Tibial artery (tissue), 4 donors: Measurements from ENCODE around the gene UBE2B.
"Not testable (repeated sequence)": the region's sequence is repeated elsewhere in the genome, so short reads cannot be mapped to it uniquely, and the experiment has no call there.

Source experiments
- DNase-seq, 2 donors: peaks; one replicate each; pipeline ENCODE4 v3.0.0-alpha.2; 2019
- H3K27ac ChIP-seq, 2 donors: fragments of 200-600 bp; sonication (generic) in 1 of 2; 1 replicate in 1 of 2; 2 replicates in 1 of 2; pipeline ENCODE4 v1.5.1; 2018 to 2019; ENCODE audit warnings: mild to moderate bottlenecking in 1 of 2
- H3K27me3 ChIP-seq, 2 donors: fragments of 200-600 bp; sonication (generic) in 1 of 2; one replicate each; pipeline versions ENCODE4 v1.5.1 to v1.6.0; 2016 to 2019
- H3K36me3 ChIP-seq, 3 donors: fragments of 200-600 bp; sonication (generic) in 2 of 3; one replicate each; pipeline ENCODE4 v1.5.1; 2016 to 2019; ENCODE audit warnings: mild to moderate bottlenecking in 2 of 3
- H3K4me1 ChIP-seq, 4 donors: fragments of 200-600 bp; sonication (generic) in 2 of 4; 1 replicate in 3 of 4; 2 replicates in 1 of 4; pipeline ENCODE4 v1.5.1; 2016 to 2019
- H3K4me3 ChIP-seq, 2 donors: fragments of 200-600 bp; sonication (generic) in 1 of 2; 1 replicate in 1 of 2; 2 replicates in 1 of 2; pipeline ENCODE4 v1.5.1; 2018 to 2019; ENCODE audit warnings: mild to moderate bottlenecking in 2 of 2
- H3K9me3 ChIP-seq, 3 donors: fragments of 200-600 bp; sonication (generic) in 1 of 3; one replicate each; pipeline ENCODE4 v1.5.1; 2016 to 2019
- intact Hi-C: fragments of 100-400 bp; cut with DNase I; formaldehyde crosslinking; loops from one replicate; pipeline ENCODE4 v1.15.0; 2023; ENCODE audit warnings: low total_unique reads
- TF ChIP-seq, protein P1 (sequence below), 2 experiments: fragments of 200-600 bp in 1 of 2; fragments of 450-650 bp in 1 of 2; IDR thresholded peaks; one replicate each; pipeline ENCODE4 v1.5.1; 2017 to 2019; ENCODE audit warnings: antibody characterized with exemption in 2 of 2, mild to moderate bottlenecking in 1 of 2, moderate library complexity in 1 of 2

Gene UBE2B

DNA sequence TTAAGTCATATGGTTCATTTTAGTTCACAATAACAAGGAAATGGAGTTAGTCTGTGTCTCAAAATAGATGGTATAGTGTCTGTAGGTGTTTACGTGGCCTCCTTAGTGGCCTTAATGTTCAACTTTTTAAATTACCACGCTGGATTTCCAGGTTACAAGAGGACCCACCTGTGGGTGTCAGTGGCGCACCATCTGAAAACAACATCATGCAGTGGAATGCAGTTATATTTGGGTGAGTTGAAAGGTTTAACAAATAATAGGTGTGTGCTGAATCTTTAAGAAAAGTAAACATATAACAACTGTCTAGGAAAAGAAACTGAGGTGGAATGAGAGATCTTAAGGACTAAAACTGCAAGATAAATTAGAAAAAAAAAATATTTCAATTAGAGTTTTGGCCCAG is 2.9 kb downstream of the UBE2B start:
- H3K4me1 ChIP-seq: peaks cover 0 to 52% (median 17%) of the 10 kb centered on the region in 4 donors
- H3K9me3 ChIP-seq: no peaks in the 10 kb centered on the region
- intact Hi-C loops: no loop called here
- no peak overlapping the region for H3K4me3 ChIP-seq
- H3K36me3 ChIP-seq: peaks cover 4 to 18% (median 15%) of the 10 kb centered on the region in 3 donors
- no peaks in the 10 kb centered on the region for H3K27me3 ChIP-seq
- H3K27ac ChIP-seq: no peak overlapping the region
- TF ChIP-seq, protein P1, sequence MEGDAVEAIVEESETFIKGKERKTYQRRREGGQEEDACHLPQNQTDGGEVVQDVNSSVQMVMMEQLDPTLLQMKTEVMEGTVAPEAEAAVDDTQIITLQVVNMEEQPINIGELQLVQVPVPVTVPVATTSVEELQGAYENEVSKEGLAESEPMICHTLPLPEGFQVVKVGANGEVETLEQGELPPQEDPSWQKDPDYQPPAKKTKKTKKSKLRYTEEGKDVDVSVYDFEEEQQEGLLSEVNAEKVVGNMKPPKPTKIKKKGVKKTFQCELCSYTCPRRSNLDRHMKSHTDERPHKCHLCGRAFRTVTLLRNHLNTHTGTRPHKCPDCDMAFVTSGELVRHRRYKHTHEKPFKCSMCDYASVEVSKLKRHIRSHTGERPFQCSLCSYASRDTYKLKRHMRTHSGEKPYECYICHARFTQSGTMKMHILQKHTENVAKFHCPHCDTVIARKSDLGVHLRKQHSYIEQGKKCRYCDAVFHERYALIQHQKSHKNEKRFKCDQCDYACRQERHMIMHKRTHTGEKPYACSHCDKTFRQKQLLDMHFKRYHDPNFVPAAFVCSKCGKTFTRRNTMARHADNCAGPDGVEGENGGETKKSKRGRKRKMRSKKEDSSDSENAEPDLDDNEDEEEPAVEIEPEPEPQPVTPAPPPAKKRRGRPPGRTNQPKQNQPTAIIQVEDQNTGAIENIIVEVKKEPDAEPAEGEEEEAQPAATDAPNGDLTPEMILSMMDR (IDR thresholded peaks at IDR 0.05): no peak
- DNase-seq: no peak

DNA sequence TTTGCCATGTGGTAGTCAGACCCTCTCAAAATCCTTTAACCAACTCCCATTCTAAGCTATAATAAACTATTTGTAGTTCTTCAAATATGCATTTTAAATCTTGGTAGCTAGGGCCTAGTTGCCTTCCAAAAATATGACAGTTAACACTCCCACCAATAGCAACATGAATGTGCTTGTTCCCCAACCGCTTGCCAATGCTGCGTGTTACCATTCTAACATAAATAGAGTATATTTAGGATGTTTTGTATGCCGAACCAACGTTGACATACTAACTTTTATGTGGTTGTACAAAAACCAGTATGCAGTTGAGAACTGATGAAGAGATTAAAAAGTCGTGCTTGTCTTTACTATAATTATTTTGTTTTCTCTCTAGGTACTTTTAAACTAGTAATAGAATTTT is 9.0 kb downstream of the UBE2B start:
- no peak for DNase-seq
- Histone ChIP-seq H3K9me3 (no peaks in the 10 kb centered on the region), H3K4me3 (no peak overlapping the region), H3K27me3 (no peaks in the 10 kb centered on the region), H3K27ac (no peak overlapping the region), H3K4me1 (peaks cover 0 to 17% (median 5%) of the 10 kb centered on the region in 4 donors), H3K36me3 (peaks cover 52 to 77% (median 57%) of the 10 kb centered on the region in 3 donors)
- intact Hi-C loops: no loop called here
- TF ChIP-seq, protein P1 (IDR thresholded peaks at IDR 0.05): no peak

DNA sequence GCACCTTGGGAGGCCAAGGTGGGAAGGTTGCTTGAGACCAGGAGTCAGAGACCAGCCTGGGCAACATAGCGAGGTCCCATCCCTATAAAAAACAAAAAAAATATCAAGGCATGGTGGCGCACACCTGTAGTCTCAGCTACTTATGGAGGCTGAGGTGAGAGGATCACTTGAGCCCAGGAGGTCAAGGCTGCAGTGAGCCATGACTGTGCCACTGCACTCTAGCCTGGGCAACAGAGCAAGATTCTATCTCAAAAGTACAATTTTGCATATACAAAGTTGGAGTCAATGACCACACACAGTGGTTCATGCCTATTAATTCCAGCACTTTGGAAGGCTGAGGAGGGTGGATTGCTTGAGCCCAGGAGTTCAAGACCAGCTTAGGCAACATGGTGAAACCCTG is 10.8 kb downstream of the UBE2B start:
- H3K27ac ChIP-seq, H3K4me3 ChIP-seq, DNase-seq, H3K9me3 ChIP-seq, H3K27me3 ChIP-seq, intact Hi-C loops: not testable (repeated sequence)
- Histone ChIP-seq H3K36me3 (peaks cover 70 to 94% (median 76%) of the 10 kb centered on the region in 3 donors), H3K4me1 (peaks cover 0 to 12% (median 5%) of the 10 kb centered on the region in 4 donors)

DNA sequence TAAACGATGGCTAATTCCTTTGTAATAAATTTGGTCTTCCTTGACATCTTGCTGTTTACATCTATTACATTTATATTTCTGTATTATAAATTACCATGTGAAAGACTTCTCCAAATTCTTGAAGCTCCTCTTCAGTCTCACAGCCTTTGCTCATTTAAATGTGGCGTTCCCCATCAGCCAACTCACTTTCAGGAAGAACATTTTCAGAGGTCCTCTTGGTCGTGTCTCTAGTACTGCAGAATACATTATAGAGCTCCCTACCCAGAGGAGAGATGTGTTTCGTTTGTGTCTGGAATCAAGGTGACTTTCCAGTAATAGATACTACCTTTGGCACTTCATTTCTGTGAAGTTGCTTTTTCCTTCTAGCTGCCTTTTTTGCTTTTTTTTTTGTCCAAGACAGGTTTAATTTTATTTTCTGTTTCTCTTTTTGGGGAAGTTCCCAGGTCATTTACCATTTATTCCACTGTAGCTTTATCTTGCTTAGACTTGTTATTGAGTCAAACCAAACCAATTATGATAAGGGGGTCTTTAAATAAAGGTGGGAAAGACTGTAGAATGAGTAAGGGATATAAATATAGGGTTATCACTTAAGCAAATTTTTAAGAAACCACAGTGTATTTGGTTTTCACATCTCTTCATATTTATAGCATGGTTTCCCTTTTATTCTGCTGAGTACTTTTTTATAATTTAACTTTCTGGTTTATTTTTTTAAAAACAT is 12.8 kb downstream of the UBE2B start:
- TF ChIP-seq, protein P1 (IDR thresholded peaks at IDR 0.05): no peak
- Histone ChIP-seq H3K36me3 (peaks cover 73 to 96% (median 89%) of the 10 kb centered on the region in 3 donors), H3K27me3 (no peaks in the 10 kb centered on the region), H3K27ac (no peak overlapping the region), H3K9me3 (no peaks in the 10 kb centered on the region), H3K4me3 (no peak overlapping the region), H3K4me1 (peaks cover 0 to 7% (median 0%) of the 10 kb centered on the region in 4 donors)
- DNase-seq: no peak
- intact Hi-C loops: no loop called here

DNA sequence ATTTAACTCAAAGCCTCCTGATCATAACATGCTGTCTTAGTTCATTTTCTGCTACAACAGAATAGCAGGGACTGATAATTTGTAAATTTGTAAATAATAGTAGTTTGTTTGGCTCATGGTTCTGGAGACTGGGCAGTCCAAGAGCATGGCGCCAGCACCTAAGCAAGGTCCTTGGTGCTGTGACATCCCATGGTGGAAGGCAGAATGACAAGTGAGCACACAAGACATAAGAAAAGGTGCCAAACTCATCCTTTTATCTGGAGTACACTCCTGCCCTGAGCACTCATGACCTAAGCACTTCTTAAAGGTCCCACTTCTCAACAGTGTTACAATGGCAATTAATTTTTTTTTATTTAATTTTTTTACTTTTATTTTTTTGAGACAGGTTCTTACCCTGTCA is 16.1 kb downstream of the UBE2B start:
- no peak overlapping the region for H3K4me3 ChIP-seq
- TF ChIP-seq, protein P1 (IDR thresholded peaks at IDR 0.05): no peak
- no peak for DNase-seq
- no peaks in the 10 kb centered on the region for H3K4me1 ChIP-seq
- peaks cover 90 to 97% (median 92%) of the 10 kb centered on the region in 3 donors for H3K36me3 ChIP-seq
- no peaks in the 10 kb centered on the region for H3K27me3 ChIP-seq
- H3K27ac ChIP-seq: no peak overlapping the region
- H3K9me3 ChIP-seq: no peaks in the 10 kb centered on the region
- intact Hi-C loops: no loop called here

DNA sequence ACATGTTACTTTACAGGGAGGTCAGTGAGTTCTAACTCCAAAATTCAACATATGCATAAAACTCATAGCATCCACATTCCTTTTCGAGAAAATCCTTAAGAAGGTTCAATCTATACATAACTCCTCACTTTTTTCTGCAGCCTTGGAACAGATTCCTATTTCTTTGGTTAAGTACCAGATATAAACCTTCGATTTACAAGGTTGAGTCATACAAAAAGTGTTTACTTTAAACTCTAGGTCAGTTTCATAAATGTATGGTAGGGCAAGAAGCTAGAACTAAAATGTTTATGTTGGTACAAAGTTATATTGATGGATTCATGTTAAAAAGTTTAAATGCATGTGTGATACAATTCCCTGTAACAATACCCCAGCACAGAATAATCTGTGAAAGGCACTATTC is 20.9 kb downstream of the UBE2B start:
- no peak overlapping the region for H3K4me3 ChIP-seq
- intact Hi-C loops: no loop called here
- no peaks in the 10 kb centered on the region for H3K27me3 ChIP-seq
- no peaks in the 10 kb centered on the region for H3K9me3 ChIP-seq
- H3K36me3 ChIP-seq: peaks cover 80 to 100% (median 99%) of the 10 kb centered on the region in 3 donors
- H3K4me1 ChIP-seq: no peaks in the 10 kb centered on the region
- no peak overlapping the region for H3K27ac ChIP-seq
- no peak for DNase-seq
- TF ChIP-seq, protein P1 (IDR thresholded peaks at IDR 0.05): no peak
